Neuronal stem cell (in vitro differentiated cells): Measurements from ENCODE around the gene TADA3.

Source experiments
- DNase-seq: peaks from one replicate; pipeline ENCODE4 v3.0.0-alpha.2; 2013; ENCODE audit warnings: low spot score
- H2AFZ ChIP-seq: one replicate; pipeline ENCODE4 v1.6.1; 2013; ENCODE audit warnings: mild to moderate bottlenecking, low read length, inconsistent platforms
- H2AK5ac ChIP-seq: 2 replicates; pipeline ENCODE4 v1.6.1; 2013; ENCODE audit warnings: low read depth, mild to moderate bottlenecking, inconsistent platforms, low read length, moderate library complexity, mixed read lengths
- H2BK120ac ChIP-seq: 2 replicates; pipeline ENCODE4 v1.6.1; 2013; ENCODE audit warnings: low read depth, mild to moderate bottlenecking, inconsistent platforms, low read length, moderate library complexity, mixed read lengths
- H2BK12ac ChIP-seq: one replicate; pipeline ENCODE4 v1.6.1; 2013; ENCODE audit warnings: low read length, inconsistent platforms
- H2BK15ac ChIP-seq: 2 replicates; pipeline ENCODE4 v1.6.1; 2013; ENCODE audit warnings: mild to moderate bottlenecking, low read length, inconsistent platforms, mixed read lengths
- H2BK5ac ChIP-seq: one replicate; pipeline ENCODE4 v1.6.1; 2013; ENCODE audit warnings: inconsistent platforms, mild to moderate bottlenecking, low read length, moderate library complexity
- H3K14ac ChIP-seq: one replicate; pipeline ENCODE4 v1.6.1; 2013; ENCODE audit warnings: low read length, inconsistent platforms
- H3K18ac ChIP-seq: 2 replicates; pipeline ENCODE4 v1.6.1; 2013; ENCODE audit warnings: low read length, inconsistent platforms
- H3K23ac ChIP-seq: 2 replicates; pipeline ENCODE4 v1.6.1; 2013; ENCODE audit warnings: low read depth, mild to moderate bottlenecking, mixed read lengths, low read length, inconsistent platforms; ENCODE audit not compliant: poor library complexity
- H3K27ac ChIP-seq: replicated peaks from 3 replicates; pipeline ENCODE4 v1.5.1; 2013; ENCODE audit warnings: low read length, inconsistent platforms
- H3K27me3 ChIP-seq, 3 experiments: 2 replicates each; pipeline ENCODE4 v1.6.1; 2013; ENCODE audit warnings: low read length in 3 of 3, mild to moderate bottlenecking in 2 of 3, inconsistent platforms in 1 of 3, low read depth in 1 of 3, mixed read lengths in 1 of 3, moderate library complexity in 1 of 3; ENCODE audit not compliant: control insufficient read depth in 3 of 3, insufficient read depth in 3 of 3
- H3K36me3 ChIP-seq, 2 donors: replicated peaks in 1 of 2; 2 replicates each; pipeline ENCODE4 v1.6.1; 2013; ENCODE audit warnings: low read length in 2 of 2; ENCODE audit not compliant: control insufficient read depth in 2 of 2, insufficient read depth in 2 of 2
- H3K4ac ChIP-seq: 2 replicates; pipeline ENCODE4 v1.6.1; 2013; ENCODE audit warnings: inconsistent platforms, mild to moderate bottlenecking, low read length, moderate library complexity
- H3K4me1 ChIP-seq, 2 donors: 1 replicate in 1 of 2; 2 replicates in 1 of 2; pipeline ENCODE4 v1.6.1; 2013; ENCODE audit warnings: low read length in 2 of 2, low read depth in 1 of 2; ENCODE audit not compliant: control insufficient read depth in 2 of 2, insufficient read depth in 1 of 2
- H3K4me2 ChIP-seq: one replicate; pipeline ENCODE4 v1.6.1; 2013; ENCODE audit warnings: mild to moderate bottlenecking, low read length, inconsistent platforms; ENCODE audit not compliant: insufficient read depth, poor library complexity, severe bottlenecking
- H3K4me3 ChIP-seq, 2 donors: 2 replicates each; pipeline ENCODE4 v1.5.1; 2013; ENCODE audit warnings: low read length in 2 of 2, mild to moderate bottlenecking in 2 of 2, inconsistent platforms in 1 of 2, moderate library complexity in 1 of 2
- H3K79me1 ChIP-seq: one replicate; pipeline ENCODE4 v1.6.1; 2013; ENCODE audit warnings: low read depth, mild to moderate bottlenecking, inconsistent platforms, low read length, moderate library complexity
- H3K9ac ChIP-seq: one replicate; pipeline ENCODE4 v1.6.1; 2013; ENCODE audit warnings: mild to moderate bottlenecking, low read depth, low read length, inconsistent platforms; ENCODE audit not compliant: poor library complexity
- H3K9me3 ChIP-seq, 2 donors: replicated peaks in 1 of 2; 2 replicates each; pipeline versions ENCODE3 to v1.6.1; 2013; ENCODE audit warnings: low read length in 2 of 2, mild to moderate bottlenecking in 2 of 2, inconsistent platforms in 1 of 2, low read depth in 1 of 2, mixed read lengths in 1 of 2, moderate library complexity in 1 of 2; ENCODE audit not compliant: control insufficient read depth in 2 of 2, insufficient read depth in 1 of 2
- H4K8ac ChIP-seq: one replicate; pipeline ENCODE4 v1.6.1; 2013; ENCODE audit warnings: low read depth, mild to moderate bottlenecking, inconsistent platforms, low read length, moderate library complexity
- H4K91ac ChIP-seq: one replicate; pipeline ENCODE4 v1.6.1; 2013; ENCODE audit warnings: low read length, low read depth, mild to moderate bottlenecking, inconsistent platforms; ENCODE audit not compliant: poor library complexity
- WGBS, 2 donors: extraction: QIAGEN DNeasy Blood & Tissue Kit; methylation state at CpG; one replicate each; pipeline ENCODE4 v1.1.7; 2013; ENCODE audit warnings: missing lambda C conversion rate in 2 of 2, mixed read lengths in 1 of 2; ENCODE audit not compliant: insufficient read length in 2 of 2, insufficient replicate concordance in 1 of 2; ENCODE audit errors: extremely low coverage in 2 of 2; 5-methylcytosine and 5-hydroxymethylcytosine counted together

TADA3 gene

GRCh38 chr3:9732080-9732739 lies 60.1 kb downstream of the TADA3 start:
- DNase-seq, result no peak
- H2BK15ac ChIP-seq, result no peak overlapping the region
- peak overlapping the region; percentile 80 for H3K23ac ChIP-seq
- no peak overlapping the region for H3K27ac ChIP-seq
- peaks cover 16% of the 10 kb centered on the region for H3K79me1 ChIP-seq
- peaks cover 0 to 3% (median 0%) of the 10 kb centered on the region in 3 experiments for H3K27me3 ChIP-seq
- no peaks in the 10 kb centered on the region for H3K9me3 ChIP-seq
- H4K91ac ChIP-seq, result no peak overlapping the region
- peak overlapping the region; percentile 79 for H3K14ac ChIP-seq
- peak overlapping the region; percentile 95 for H3K9ac ChIP-seq
- no peak overlapping the region for H3K4ac ChIP-seq
- WGBS, 2 donors, result no CpG with 5 or more reads among the region's 41 CpGs
- peak overlapping the region; percentile 42 for H2BK12ac ChIP-seq
- peaks cover 7 to 12% of the 10 kb centered on the region in 2 donors for H3K4me1 ChIP-seq
- H4K8ac ChIP-seq, result peak overlapping the region; percentile 53
- peak overlapping the region; percentile 100 for H2AFZ ChIP-seq
- H3K4me2 ChIP-seq, result peak overlapping the region; percentile 95
- peak overlapping the region; percentile 93 to 98 for H3K4me3 ChIP-seq
- no peak overlapping the region for H2BK120ac ChIP-seq
- H2AK5ac ChIP-seq, result peak overlapping the region; percentile 70
- H2BK5ac ChIP-seq, result no peak overlapping the region
- peaks cover 22 to 42% of the 10 kb centered on the region in 2 donors for H3K36me3 ChIP-seq
- H3K18ac ChIP-seq, result peak overlapping the region; percentile 97

- peak within 1 kb of the TSS; percentile 93 for H3K27ac ChIP-seq
These were observed 60.8 kb downstream of the TADA3 start, which contains the start of gene BRPF1 for GRCh38 chr3:9731206-9732079. BRPF1 (plus strand) TSS chr3:9731735; CDS start chr3:9734141, 2,406 bp downstream.

DNA sequence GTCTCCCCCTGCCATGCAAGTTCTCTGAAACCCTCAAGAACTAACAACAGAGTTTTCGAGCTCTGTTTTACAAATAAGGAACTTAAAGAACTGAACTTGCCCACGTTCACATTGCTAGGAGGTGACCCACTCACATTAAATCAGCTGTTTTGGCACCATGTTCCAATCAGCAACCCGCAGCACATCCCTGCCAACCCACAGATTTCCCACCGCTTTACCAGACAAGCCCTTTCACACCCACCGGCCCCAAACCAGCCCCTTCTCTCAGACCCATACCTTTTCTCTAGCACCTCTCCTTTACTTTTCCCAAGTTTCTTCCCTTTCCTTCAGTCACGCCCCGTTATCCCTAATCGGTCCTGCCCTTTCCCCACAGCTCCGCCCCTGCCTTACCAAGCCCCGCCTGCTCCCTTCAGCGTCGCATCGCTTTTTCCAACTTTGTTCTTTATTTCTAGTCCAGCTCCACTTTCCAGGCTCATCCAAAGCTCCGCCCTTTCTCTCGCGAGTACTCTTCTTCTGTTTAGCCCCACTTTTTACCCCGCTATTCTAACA lies 61.5 kb downstream of the TADA3 start:
- DNase-seq, result no peak
- H3K9me3 ChIP-seq, result no peaks in the 10 kb centered on the region
- no peak overlapping the region for H3K14ac ChIP-seq
- no peak overlapping the region for H2BK15ac ChIP-seq
- no peak overlapping the region for H3K23ac ChIP-seq
- H3K4me2 ChIP-seq, result peak overlapping the region; percentile 54
- no peak overlapping the region for H2BK120ac ChIP-seq
- H3K4ac ChIP-seq, result no peak overlapping the region
- no peak overlapping the region for H4K91ac ChIP-seq
- H3K79me1 ChIP-seq, result peaks cover 16% of the 10 kb centered on the region
- H2AK5ac ChIP-seq, result no peak overlapping the region
- WGBS, 2 donors, result no CpG with 5 or more reads among the region's 17 CpGs
- no peak overlapping the region for H3K18ac ChIP-seq
- H2AFZ ChIP-seq, result peak overlapping the region; percentile 100
- peaks cover 7 to 12% of the 10 kb centered on the region in 2 donors for H3K4me1 ChIP-seq
- H3K27me3 ChIP-seq, result peaks cover 0 to 7% (median 0%) of the 10 kb centered on the region in 3 experiments
- peak overlapping the region; percentile 93 for H3K27ac ChIP-seq
- no peak overlapping the region for H4K8ac ChIP-seq
- H2BK5ac ChIP-seq, result no peak overlapping the region
- H3K9ac ChIP-seq, result no peak overlapping the region
- peak overlapping the region; percentile 78 to 93 for H3K4me3 ChIP-seq
- H3K36me3 ChIP-seq, result peaks cover 14 to 28% of the 10 kb centered on the region in 2 donors
- no peak overlapping the region for H2BK12ac ChIP-seq

More at GRCh38 chr3:9731206-9732079, 60.8 kb downstream of the TADA3 start, which contains the start of gene BRPF1:
- H2BK120ac ChIP-seq, result no peak within 1 kb of the TSS
- H3K9ac ChIP-seq, result peak within 1 kb of the TSS; percentile 95
- no CpG with 5 or more reads among the region's 88 CpGs for WGBS, 2 donors
- H2BK15ac ChIP-seq, result no peak within 1 kb of the TSS
- H3K27me3 ChIP-seq, result peaks cover 0 to 4% (median 0%) of the 10 kb centered on the region in 3 experiments
- no peak within 1 kb of the TSS for H4K91ac ChIP-seq
- H3K4me2 ChIP-seq, result peak within 1 kb of the TSS; percentile 95
- H2BK12ac ChIP-seq, result peak within 1 kb of the TSS; percentile 42
- peak within 1 kb of the TSS; percentile 80 for H3K23ac ChIP-seq
- H3K9me3 ChIP-seq, result no peaks in the 10 kb centered on the region
- peak; percentile 99 for DNase-seq
- H2AK5ac ChIP-seq, result peak within 1 kb of the TSS; percentile 70
- H3K79me1 ChIP-seq, result peaks cover 16% of the 10 kb centered on the region
- H3K4ac ChIP-seq, result no peak within 1 kb of the TSS
- H3K14ac ChIP-seq, result peak within 1 kb of the TSS; percentile 79
- peak within 1 kb of the TSS; percentile 93 to 98 for H3K4me3 ChIP-seq
- H4K8ac ChIP-seq, result peak within 1 kb of the TSS; percentile 53
- H3K36me3 ChIP-seq, result peaks cover 16 to 35% of the 10 kb centered on the region in 2 donors
- no peak within 1 kb of the TSS for H2BK5ac ChIP-seq
- peaks cover 7 to 12% of the 10 kb centered on the region in 2 donors for H3K4me1 ChIP-seq
- peak within 1 kb of the TSS; percentile 100 for H2AFZ ChIP-seq
- peak within 1 kb of the TSS; percentile 97 for H3K18ac ChIP-seq
